ENCODE data around the gene HSPA12B.

DNA sequence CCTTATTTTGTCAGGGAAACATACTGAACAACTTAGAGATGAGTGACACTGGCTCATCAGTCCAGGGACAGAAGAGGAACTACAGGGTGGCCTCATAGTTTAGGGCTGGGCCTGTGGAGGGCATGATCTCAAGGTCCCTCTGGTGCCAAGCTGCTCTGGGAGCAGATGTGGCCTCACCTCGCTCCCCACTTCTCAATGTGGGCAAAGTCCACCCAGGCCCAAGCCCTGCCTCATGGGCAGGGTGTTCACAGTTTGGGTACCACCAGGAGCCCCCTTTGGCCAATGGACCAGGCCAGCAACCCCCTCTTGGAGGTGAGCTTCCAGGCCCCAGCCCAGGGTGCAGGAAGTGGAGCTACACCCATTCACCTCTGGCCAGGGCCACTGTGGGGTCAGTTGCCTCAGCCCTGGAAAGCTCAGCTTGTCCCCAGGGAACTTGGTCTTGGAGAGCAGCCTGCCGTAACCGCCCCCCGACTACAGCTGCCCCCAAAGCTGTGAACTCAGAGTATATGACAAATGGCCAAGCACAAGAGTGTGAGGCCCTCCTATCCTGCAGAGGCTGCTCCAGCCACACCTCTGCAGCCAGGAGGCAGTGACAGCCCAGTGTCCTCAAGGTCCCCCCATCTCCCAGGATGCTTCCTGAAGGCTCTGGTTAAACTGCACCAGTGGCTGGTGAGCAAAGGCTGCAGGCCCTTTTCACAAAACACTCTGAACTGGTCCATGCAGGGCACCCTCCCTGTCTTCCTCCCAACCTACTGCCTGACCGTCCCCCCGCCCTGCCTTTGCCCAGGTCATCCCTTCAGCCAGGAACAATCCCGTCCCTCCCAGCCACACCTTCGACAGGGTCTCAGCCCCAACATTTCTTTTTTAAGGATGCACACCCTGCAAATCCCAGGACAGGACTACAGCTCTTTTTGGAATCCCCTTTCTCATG is 31.5 kb downstream of the HSPA12B start:
- TF ChIP-seq POLR2A (IDR thresholded peaks at IDR 0.05; ENCODE audit: control extremely low read depth in 1 of 2, low read depth in 2 of 2, low read length in 2 of 2), result no peak
- no peak for TF ChIP-seq SP1 (IDR thresholded peaks at IDR 0.05; ENCODE audit: low read depth, low read length)
- no peak for TF ChIP-seq TAF7 (optimal IDR thresholded peaks at IDR 0.05; ENCODE audit: borderline replicate concordance, low read depth, low read length)
- TF ChIP-seq, protein P1, sequence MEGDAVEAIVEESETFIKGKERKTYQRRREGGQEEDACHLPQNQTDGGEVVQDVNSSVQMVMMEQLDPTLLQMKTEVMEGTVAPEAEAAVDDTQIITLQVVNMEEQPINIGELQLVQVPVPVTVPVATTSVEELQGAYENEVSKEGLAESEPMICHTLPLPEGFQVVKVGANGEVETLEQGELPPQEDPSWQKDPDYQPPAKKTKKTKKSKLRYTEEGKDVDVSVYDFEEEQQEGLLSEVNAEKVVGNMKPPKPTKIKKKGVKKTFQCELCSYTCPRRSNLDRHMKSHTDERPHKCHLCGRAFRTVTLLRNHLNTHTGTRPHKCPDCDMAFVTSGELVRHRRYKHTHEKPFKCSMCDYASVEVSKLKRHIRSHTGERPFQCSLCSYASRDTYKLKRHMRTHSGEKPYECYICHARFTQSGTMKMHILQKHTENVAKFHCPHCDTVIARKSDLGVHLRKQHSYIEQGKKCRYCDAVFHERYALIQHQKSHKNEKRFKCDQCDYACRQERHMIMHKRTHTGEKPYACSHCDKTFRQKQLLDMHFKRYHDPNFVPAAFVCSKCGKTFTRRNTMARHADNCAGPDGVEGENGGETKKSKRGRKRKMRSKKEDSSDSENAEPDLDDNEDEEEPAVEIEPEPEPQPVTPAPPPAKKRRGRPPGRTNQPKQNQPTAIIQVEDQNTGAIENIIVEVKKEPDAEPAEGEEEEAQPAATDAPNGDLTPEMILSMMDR (IDR thresholded peaks at IDR 0.05; ENCODE audit: control extremely low read depth in 1 of 3, insufficient read depth in 1 of 3, low read depth in 1 of 3, low read length in 3 of 3), result no peak

All from H1 (cell line).